Endodermal cell (in vitro differentiated cells): ENCODE measurements around the gene LST1. TPM values are rescaled to one million over a fixed set of nuclear protein-coding genes. Genes with fewer than 3 reads are reported as not detected.

Experiments
- DNase-seq: peaks from one replicate; pipeline ENCODE4 v3.0.0-alpha.2; 2017
- H3K27ac ChIP-seq: 2 replicates; pipeline ENCODE4 v1.5.1; 2013; ENCODE audit warnings: mild to moderate bottlenecking, low read depth, low read length, moderate library complexity
- H3K27me3 ChIP-seq: 2 replicates; pipeline ENCODE4 v1.6.1; 2013; ENCODE audit warnings: mild to moderate bottlenecking, low read length, moderate library complexity; ENCODE audit not compliant: insufficient read depth, control insufficient read depth, poor library complexity, severe bottlenecking
- H3K36me3 ChIP-seq: 2 replicates; pipeline ENCODE4 v1.7.0; 2013; ENCODE audit warnings: mild to moderate bottlenecking, low read length, moderate library complexity; ENCODE audit not compliant: control insufficient read depth, insufficient read depth
- H3K4me1 ChIP-seq: one replicate; pipeline ENCODE4 v1.7.0; 2013; ENCODE audit warnings: low read length; ENCODE audit not compliant: control insufficient read depth, insufficient read depth
- H3K4me3 ChIP-seq: 2 replicates; pipeline ENCODE4 v1.5.1; 2013; ENCODE audit warnings: mild to moderate bottlenecking, low read length, moderate library complexity
- H3K9ac ChIP-seq: 2 replicates; pipeline ENCODE4 v1.6.1; 2013; ENCODE audit warnings: mild to moderate bottlenecking, low read length, moderate library complexity; ENCODE audit not compliant: poor library complexity, severe bottlenecking; ENCODE audit errors: extremely low read depth
- H3K9me3 ChIP-seq: 2 replicates; pipeline ENCODE4 v1.6.1; 2013; ENCODE audit warnings: mild to moderate bottlenecking, low read length, moderate library complexity; ENCODE audit not compliant: control insufficient read depth
- H3K27ac Mint-ChIP-seq: 2 replicates; pipeline ENCODE4 v1.8.0; 2020; ENCODE audit warnings: mixed read lengths
- H3K27me3 Mint-ChIP-seq: 2 replicates; pipeline ENCODE4 v1.8.0; 2021; ENCODE audit warnings: mild to moderate bottlenecking, mixed read lengths; ENCODE audit not compliant: insufficient read depth
- H3K36me3 Mint-ChIP-seq: 2 replicates; pipeline ENCODE4 v1.8.0; 2020; ENCODE audit warnings: low read depth, mixed read lengths
- H3K4me1 Mint-ChIP-seq: 2 replicates; pipeline ENCODE4 v1.8.0; 2020; ENCODE audit warnings: mixed read lengths
- H3K4me3 Mint-ChIP-seq: 2 replicates; pipeline ENCODE4 v1.8.0; 2020; ENCODE audit warnings: mild to moderate bottlenecking, moderate library complexity, mixed read lengths
- H3K9me3 Mint-ChIP-seq: 2 replicates; pipeline ENCODE4 v1.8.0; 2020; ENCODE audit warnings: mild to moderate bottlenecking, mixed read lengths
- CTCF ChIP-seq: fragments of 200-600 bp; sonication (generic); conservative IDR thresholded peaks from 2 replicates; pipeline ENCODE4 v1.5.0; 2021; ENCODE audit warnings: antibody characterized with exemption, mild to moderate bottlenecking
- WGBS, 2 experiments: methylation state at CpG; one replicate each; pipeline versions ENCODE4 v1.1.5 to v1.1.7; 2013; ENCODE audit warnings: missing lambda C conversion rate in 2 of 2, mixed read lengths in 1 of 2; ENCODE audit not compliant: insufficient coverage in 1 of 2, insufficient read length in 1 of 2; 5-methylcytosine and 5-hydroxymethylcytosine counted together
- microRNA-seq: library from miRNA; unstranded; fragments of <30 nt; microRNA quantifications from one replicate; pipeline ENCODE4 v1.2.0, GENCODE V29; 2020; ENCODE audit warnings: borderline microRNAs expressed
- total RNA-seq, 2 donors: library from RNA; stranded (reverse); fragmentation: NEBNext Ultra II Directional in 1 of 2; extraction: Animal tissue kit (Norgen Biotek cat#: 25700) in 1 of 2; gene quantifications; 2 replicates in 1 of 2; 3 replicates in 1 of 2; pipeline ENCODE4 v1.2.1, GENCODE V29; 2021

LST1 gene
- total RNA-seq, 2 donors from 2014 or later = not detected

DNA sequence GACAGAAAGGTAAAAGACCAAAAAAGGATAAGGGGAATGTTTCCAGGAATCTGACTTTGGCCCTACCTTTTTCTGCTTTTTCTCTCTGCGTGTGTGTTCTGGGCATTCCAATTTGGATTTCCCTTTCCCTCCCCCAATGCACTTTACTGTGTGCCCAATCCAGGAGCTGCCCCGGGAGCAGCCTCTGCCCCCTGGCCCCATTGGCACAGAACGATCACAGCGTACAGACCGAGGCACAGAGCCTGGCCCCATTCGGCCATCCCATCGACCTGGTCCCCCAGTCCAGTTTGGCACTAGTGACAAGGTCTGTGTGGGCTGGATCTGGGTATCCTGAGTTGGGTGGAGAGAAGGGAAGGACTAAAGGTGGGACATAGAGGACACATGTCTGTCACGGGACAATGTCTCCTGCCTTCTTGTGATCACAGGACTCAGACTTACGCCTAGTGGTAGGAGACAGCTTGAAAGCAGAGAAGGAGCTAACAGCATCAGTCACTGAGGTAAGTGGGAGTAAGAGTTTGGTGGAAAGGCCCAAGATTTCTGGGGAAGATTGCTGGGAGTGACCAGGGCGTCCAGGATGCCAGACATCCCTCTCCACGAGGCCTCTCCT, 49.0 kb downstream of the LST1 start:
- Mint-ChIP-seq H3K4me1 (no peaks in the 10 kb centered on the region), H3K9me3 (no peaks in the 10 kb centered on the region), H3K4me3 (no peak overlapping the region), H3K27ac (no peak overlapping the region), H3K27me3 (no peaks in the 10 kb centered on the region), H3K36me3 (peaks cover 83% of the 10 kb centered on the region)
- Histone ChIP-seq H3K4me3 (no peak overlapping the region), H3K36me3 (peaks cover 93% of the 10 kb centered on the region), H3K9ac (no peak overlapping the region), H3K4me1 (no peaks in the 10 kb centered on the region), H3K27ac (no peak overlapping the region), H3K9me3 (no peaks in the 10 kb centered on the region), H3K27me3 (no peaks in the 10 kb centered on the region)
- WGBS, 2 experiments = 90 to 91% methylated on average over 10 to 11 of the region's 11 CpGs
- TF ChIP-seq CTCF = peak; percentile 1
- no peak for DNase-seq

- H3K27ac ChIP-seq = no peak overlapping the region
- DNase-seq = no peak
- H3K4me3 ChIP-seq = no peak overlapping the region
- H3K27ac Mint-ChIP-seq = peak overlapping the region; percentile 59
- 93% methylated on average over 17 to 26 of the region's 27 CpGs for WGBS, 2 experiments
- H3K9me3 ChIP-seq = no peaks in the 10 kb centered on the region
- no peaks in the 10 kb centered on the region for H3K4me1 Mint-ChIP-seq
- H3K27me3 ChIP-seq = no peaks in the 10 kb centered on the region
- H3K27me3 Mint-ChIP-seq = no peaks in the 10 kb centered on the region
- no peaks in the 10 kb centered on the region for H3K9me3 Mint-ChIP-seq
- peaks cover 98% of the 10 kb centered on the region for H3K36me3 ChIP-seq
- H3K9ac ChIP-seq = no peak overlapping the region
- H3K4me1 ChIP-seq = no peaks in the 10 kb centered on the region
- peaks cover 85% of the 10 kb centered on the region for H3K36me3 Mint-ChIP-seq
- H3K4me3 Mint-ChIP-seq = no peak overlapping the region
- no peak for TF ChIP-seq CTCF
Observed at GRCh38 chr6:31636698-31637596, 50.9 kb downstream of the LST1 start.

Small RNA genes lying within 50 kb of the gene (microRNA-seq; reads per million reads assigned to microRNA genes)
- gene MIR6832 = not detected

Other genes with a start within 250 kb of the LST1 start
- gene HLA-B, start 229.1 kb upstream of the LST1 start, total RNA-seq = 1,000 to 10,000 TPM in 1 of 2 donors, 100 to 1,000 TPM in 1; 194 to 1,067 TPM
- 10 to 100 TPM; 12.5 to 13.7 TPM for gene MICA, start 182.7 kb upstream of the LST1 start, total RNA-seq
- gene MICB, start 88.1 kb upstream of the LST1 start, total RNA-seq = 1 to 10 TPM; 8.2 to 8.5 TPM
- not detected for gene MCCD1, start 57.3 kb upstream of the LST1 start, total RNA-seq
- gene DDX39B, start 44.3 kb upstream of the LST1 start, total RNA-seq = 100 to 1,000 TPM; 572 to 654 TPM
- 1 to 10 TPM; 1.7 to 2.1 TPM for gene ATP6V1G2, start 39.7 kb upstream of the LST1 start, total RNA-seq
- 10 to 100 TPM; 17.4 to 26.3 TPM for gene NFKBIL1, start 38.7 kb upstream of the LST1 start, total RNA-seq
- gene LTA, start 14.0 kb upstream of the LST1 start, total RNA-seq = not detected
- gene TNF, start 10.7 kb upstream of the LST1 start, total RNA-seq = not detected
- 1 to 10 TPM in 1 of 2 donors, not detected in 1; 1.3 TPM for gene LTB, start 3.9 kb upstream of the LST1 start, total RNA-seq
- gene NCR3, start 6.7 kb downstream of the LST1 start, total RNA-seq = not detected
- 1 to 10 TPM in 1 of 2 donors, under 1 TPM in 1; 0.70 to 1.7 TPM for gene AIF1, start 29.0 kb downstream of the LST1 start, total RNA-seq
- gene PRRC2A, start 34.4 kb downstream of the LST1 start, total RNA-seq = 100 to 1,000 TPM; 329 to 330 TPM
- gene BAG6, start 66.4 kb downstream of the LST1 start, total RNA-seq = 100 to 1,000 TPM; 413 to 428 TPM
- 1 to 10 TPM; 1.6 to 3.2 TPM for gene APOM, start 69.6 kb downstream of the LST1 start, total RNA-seq
- 10 to 100 TPM; 14.0 to 14.9 TPM for gene C6orf47, start 74.5 kb downstream of the LST1 start, total RNA-seq
- gene GPANK1, start 78.7 kb downstream of the LST1 start, total RNA-seq = 10 to 100 TPM; 16.1 to 21.3 TPM
- 100 to 1,000 TPM; 155 to 171 TPM for gene CSNK2B, start 79.8 kb downstream of the LST1 start, total RNA-seq
- 10 to 100 TPM; 13.9 to 17.0 TPM for gene LY6G5B, start 83.7 kb downstream of the LST1 start, total RNA-seq
- gene LY6G5C, start 94.8 kb downstream of the LST1 start, total RNA-seq = 1 to 10 TPM in 1 of 2 donors, under 1 TPM in 1; 0.93 to 2.0 TPM
- 10 to 100 TPM; 38.3 to 59.5 TPM for gene ABHD16A, start 117.0 kb downstream of the LST1 start, total RNA-seq
- not detected for gene LY6G6F, start 120.6 kb downstream of the LST1 start, total RNA-seq
- gene LY6G6D, start 129.1 kb downstream of the LST1 start, total RNA-seq = not detected
- under 1 TPM; 0.29 to 0.38 TPM for gene LY6G6C, start 135.5 kb downstream of the LST1 start, total RNA-seq
- gene MPIG6B, start 137.1 kb downstream of the LST1 start, total RNA-seq = not detected
- 100 to 1,000 TPM; 150 to 153 TPM for gene DDAH2, start 143.0 kb downstream of the LST1 start, total RNA-seq
- 100 to 1,000 TPM; 289 to 380 TPM for gene CLIC1, start 150.3 kb downstream of the LST1 start, total RNA-seq
- gene MSH5, start 153.7 kb downstream of the LST1 start, total RNA-seq = 10 to 100 TPM; 35.7 to 57.2 TPM
- 1 to 10 TPM; 7.9 to 8.4 TPM for gene SAPCD1, start 176.4 kb downstream of the LST1 start, total RNA-seq
- under 1 TPM; 0.64 to 0.95 TPM for gene VWA7, start 191.1 kb downstream of the LST1 start, total RNA-seq
- gene VARS1, start 209.5 kb downstream of the LST1 start, total RNA-seq = 10 to 100 TPM; 81.4 to 83.1 TPM
- 100 to 1,000 TPM; 106 to 119 TPM for gene LSM2, start 220.7 kb downstream of the LST1 start, total RNA-seq
- gene HSPA1L, start 229.0 kb downstream of the LST1 start, total RNA-seq = 1 to 10 TPM; 1.2 to 1.5 TPM
- gene HSPA1A, start 229.3 kb downstream of the LST1 start, total RNA-seq = 10 to 100 TPM; 53.1 to 62.6 TPM
- 10 to 100 TPM; 61.8 to 83.9 TPM for gene HSPA1B, start 241.5 kb downstream of the LST1 start, total RNA-seq